Stimulated activated CD4-positive, alpha-beta T cell treated with anti-CD3 and anti-CD28 coated beads, Interleukin-1b, Interleukin-23, amount 100 ng/mL, for 4 hours (primary cell): ENCODE measurements around the gene TMED8.

Source experiments
- DNase-seq, 2 donors: peaks; one replicate each; pipeline ENCODE4 v3.0.0-alpha.2; 2020; ENCODE audit warnings: low read depth in 2 of 2

Gene TMED8

GRCh38 chr14:77296155-77296554, 80.7 kb downstream of the TMED8 start:
- no peak for DNase-seq

DNA sequence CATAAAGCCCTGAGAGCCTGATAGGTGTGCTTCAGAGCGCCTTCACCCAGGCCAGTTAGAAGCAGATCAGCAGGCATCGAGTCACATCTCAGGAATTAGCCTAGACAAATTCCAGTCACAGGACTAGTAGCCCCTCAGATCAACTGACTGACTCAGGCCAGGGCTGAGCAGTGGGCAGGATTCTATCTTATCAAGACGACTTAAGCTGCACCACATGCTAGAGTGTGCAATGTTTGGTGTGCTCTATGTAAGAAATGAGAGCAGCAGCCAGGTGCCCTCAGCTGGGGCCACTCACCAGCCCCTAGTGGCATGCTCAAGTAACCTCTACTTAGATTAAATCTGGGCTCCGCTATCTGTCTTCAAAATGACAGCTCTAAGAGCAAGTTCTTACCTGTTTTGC, 86.2 kb downstream of the TMED8 start:
- DNase-seq, result no peak

DNA sequence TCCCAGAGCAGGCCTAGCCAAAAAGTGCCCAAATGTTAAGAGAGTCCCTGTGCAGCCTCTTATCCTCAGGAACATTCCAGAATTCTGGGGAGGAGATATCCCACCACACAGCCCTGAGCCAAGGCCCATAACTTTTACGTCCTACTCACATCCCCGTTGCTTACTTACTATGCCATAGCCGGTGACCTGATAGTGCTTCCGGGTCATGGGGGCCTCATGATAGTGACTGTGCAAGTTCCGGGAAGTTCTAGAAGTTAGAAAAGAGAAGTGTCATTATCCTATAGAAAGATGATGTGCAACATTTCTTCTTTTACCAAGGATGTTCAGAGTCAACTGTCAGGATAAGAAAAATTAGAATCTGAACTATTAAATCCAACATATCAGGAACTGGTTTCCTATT, 90.3 kb downstream of the TMED8 start:
- DNase-seq, result no peak
